H1 (cell line): ENCODE data around the gene SVIP. TPM values are rescaled to one million over a fixed set of nuclear protein-coding genes. Genes with fewer than 3 reads are reported as not detected.

Source experiments
- CTCF ChIA-PET: fragments of 300-600 bp; sonication (Branson Sonifier 250); formaldehyde crosslinking; loops from one replicate; lab custom pipeline; 2021; ENCODE audit not compliant: partially characterized antibody; lab: Charles Lee
- POLR2A ChIA-PET: fragments of 300-600 bp; sonication (Branson Sonifier 250); formaldehyde crosslinking; loops from one replicate; lab custom pipeline; 2021; ENCODE audit warnings: inconsistent platforms; ENCODE audit not compliant: partially characterized antibody; lab: Charles Lee
- DNase-seq, 2 experiments: peaks; one replicate each; pipeline versions ENCODE4 v3.0.0 to v3.0.0-alpha.2; 2010 to 2022; ENCODE audit warnings: low spot score in 2 of 2, low read depth in 1 of 2, mixed read lengths in 1 of 2
- FAIRE-seq: peaks from 2 replicates; lab custom pipeline; 2011; peaks lifted over from hg19 to GRCh38; lab: Jason Lieb, UNC
- H2AFZ ChIP-seq: 2 replicates; pipeline ENCODE4 v1.8.1; 2012; ENCODE audit warnings: low read length, inconsistent platforms
- H2AK5ac ChIP-seq: 2 replicates; pipeline ENCODE4 v1.6.1; 2013; ENCODE audit warnings: low read depth, low read length
- H2BK120ac ChIP-seq: replicated peaks from 2 replicates; pipeline ENCODE3; 2013; ENCODE audit warnings: low read depth, low read length, inconsistent platforms
- H2BK12ac ChIP-seq: 2 replicates; pipeline ENCODE4 v1.6.1; 2013; ENCODE audit warnings: low read depth, low read length
- H2BK15ac ChIP-seq: 2 replicates; pipeline ENCODE4 v1.6.1; 2013; ENCODE audit warnings: low read length
- H2BK20ac ChIP-seq: 2 replicates; pipeline ENCODE4 v1.6.1; 2013; ENCODE audit warnings: low read length
- H2BK5ac ChIP-seq: 2 replicates; pipeline ENCODE4 v1.6.1; 2013; ENCODE audit warnings: low read depth, low read length
- H3K14ac ChIP-seq: 2 replicates; pipeline ENCODE4 v1.6.1; 2013; ENCODE audit warnings: inconsistent platforms; ENCODE audit not compliant: insufficient read length
- H3K18ac ChIP-seq: 2 replicates; pipeline ENCODE4 v1.6.1; 2013; ENCODE audit warnings: low read length; ENCODE audit errors: extremely low read depth
- H3K23ac ChIP-seq: 2 replicates; pipeline ENCODE4 v1.6.1; 2013; ENCODE audit warnings: inconsistent platforms; ENCODE audit not compliant: insufficient read length
- H3K23me2 ChIP-seq: 2 replicates; pipeline ENCODE4 v1.6.1; 2013; ENCODE audit warnings: low read depth, low read length
- H3K27ac ChIP-seq: 2 replicates; pipeline ENCODE4 v1.6.1; 2011; ENCODE audit warnings: low read depth, low read length, inconsistent platforms
- H3K27me3 ChIP-seq, 4 experiments: replicated peaks in 1 of 4; 1 replicate in 1 of 4; 2 replicates in 3 of 4; pipeline versions ENCODE4 v1.6.1 to v1.8.1; 2011 to 2013; ENCODE audit warnings: low read length in 3 of 4, mild to moderate bottlenecking in 3 of 4, inconsistent platforms in 2 of 4, mixed read lengths in 2 of 4, moderate library complexity in 1 of 4; ENCODE audit not compliant: control insufficient read depth in 3 of 4, insufficient read depth in 3 of 4; ENCODE audit errors: extremely low read depth in 1 of 4
- H3K36me3 ChIP-seq, 4 experiments: 2 replicates each; pipeline versions ENCODE4 v1.6.1 to v1.8.1; 2011 to 2013; ENCODE audit warnings: mild to moderate bottlenecking in 4 of 4, low read length in 3 of 4, moderate library complexity in 2 of 4, control low read depth in 1 of 4, inconsistent platforms in 1 of 4; ENCODE audit not compliant: insufficient read depth in 4 of 4, control insufficient read depth in 2 of 4
- H3K4ac ChIP-seq: replicated peaks from 2 replicates; pipeline ENCODE3; 2013; ENCODE audit warnings: low read length, low read depth, mixed read lengths, inconsistent platforms; ENCODE audit not compliant: insufficient read length
- H3K4me1 ChIP-seq, 4 experiments: replicated peaks in 1 of 4; 1 replicate in 1 of 4; 2 replicates in 3 of 4; pipeline versions ENCODE4 v1.6.1 to v1.8.1; 2011 to 2013; ENCODE audit warnings: low read length in 3 of 4, inconsistent platforms in 2 of 4, mixed read lengths in 1 of 4; ENCODE audit not compliant: insufficient read depth in 4 of 4, control insufficient read depth in 3 of 4
- H3K4me2 ChIP-seq, 2 experiments: 2 replicates each; pipeline versions ENCODE4 v1.6.1 to v1.8.1; 2011 to 2013; ENCODE audit warnings: low read depth in 2 of 2, low read length in 2 of 2, control low read depth in 1 of 2, inconsistent platforms in 1 of 2, mild to moderate bottlenecking in 1 of 2; ENCODE audit not compliant: insufficient read depth in 1 of 2
- H3K4me3 ChIP-seq, 4 experiments: fragments of 200-600, 300-600 bp in 1 of 4; sonication (generic), shearing (Covaris generic), sonication (Bioruptor Twin) in 1 of 4; 2 replicates each; pipeline versions ENCODE4 v1.5.1 to v1.8.1; 2011 to 2016; ENCODE audit warnings: low read length in 4 of 4, low read depth in 3 of 4, control low read depth in 2 of 4, inconsistent platforms in 2 of 4, mild to moderate bottlenecking in 2 of 4, mixed read lengths in 1 of 4, moderate library complexity in 1 of 4; ENCODE audit not compliant: insufficient read depth in 2 of 4; ENCODE audit errors: extremely low read depth in 1 of 4
- H3K56ac ChIP-seq: replicated peaks from 2 replicates; pipeline ENCODE3; 2013; ENCODE audit warnings: low read depth, mild to moderate bottlenecking, mixed read lengths, low read length, inconsistent platforms; ENCODE audit not compliant: insufficient read length
- H3K79me1 ChIP-seq: 2 replicates; pipeline ENCODE4 v1.6.1; 2013; ENCODE audit warnings: low read depth, low read length, control low read depth
- H3K79me2 ChIP-seq, 2 experiments: 2 replicates each; pipeline versions ENCODE4 v1.6.1 to v1.8.1; 2012 to 2013; ENCODE audit warnings: low read length in 2 of 2, mild to moderate bottlenecking in 2 of 2, inconsistent platforms in 1 of 2; ENCODE audit not compliant: insufficient read depth in 2 of 2, control insufficient read depth in 1 of 2
- H3K9ac ChIP-seq, 4 experiments: replicated peaks in 1 of 4; 1 replicate in 1 of 4; 2 replicates in 3 of 4; pipeline versions ENCODE4 v1.6.1 to v1.8.1; 2011 to 2013; ENCODE audit warnings: low read depth in 3 of 4, low read length in 3 of 4, control low read depth in 2 of 4, mild to moderate bottlenecking in 2 of 4, moderate library complexity in 2 of 4, inconsistent platforms in 1 of 4; ENCODE audit errors: extremely low read depth in 1 of 4
- H3K9me3 ChIP-seq, 2 experiments: 2 replicates each; pipeline versions ENCODE4 v1.6.1 to v1.8.1; 2012 to 2013; ENCODE audit warnings: mild to moderate bottlenecking in 2 of 2, moderate library complexity in 2 of 2, control low read depth in 1 of 2, inconsistent platforms in 1 of 2, low read depth in 1 of 2, low read length in 1 of 2, mixed read lengths in 1 of 2; ENCODE audit not compliant: insufficient read depth in 2 of 2
- H4K20me1 ChIP-seq, 2 experiments: replicated peaks in 1 of 2; 2 replicates each; pipeline versions ENCODE3 to v1.8.1; 2011 to 2013; ENCODE audit warnings: inconsistent platforms in 2 of 2, low read length in 2 of 2, mild to moderate bottlenecking in 1 of 2; ENCODE audit not compliant: insufficient read depth in 2 of 2, control insufficient read depth in 1 of 2
- H4K5ac ChIP-seq: 2 replicates; pipeline ENCODE4 v1.6.1; 2013; ENCODE audit warnings: low read length, low read depth, mixed read lengths, inconsistent platforms; ENCODE audit not compliant: insufficient read length
- H4K8ac ChIP-seq: 2 replicates; pipeline ENCODE4 v1.8.0; 2013; ENCODE audit warnings: mild to moderate bottlenecking, moderate library complexity, low read length, inconsistent platforms; ENCODE audit not compliant: insufficient read depth; ENCODE audit errors: extremely low read depth
- H4K91ac ChIP-seq: replicated peaks from 2 replicates; pipeline ENCODE3; 2013; ENCODE audit warnings: low read length, mixed read lengths, inconsistent platforms; ENCODE audit not compliant: insufficient read length
- BRCA1 ChIP-seq: IDR thresholded peaks from 2 replicates; pipeline ENCODE4 v1.6.1; 2012; ENCODE audit warnings: low read depth, low read length, improper control_type of control experiment
- CHD1 ChIP-seq: IDR thresholded peaks from 2 replicates; pipeline ENCODE4 v1.6.1; 2012; ENCODE audit warnings: low read depth, low read length, improper control_type of control experiment
- EP300 ChIP-seq, 2 experiments: IDR thresholded peaks; 1 replicate in 1 of 2; 2 replicates in 1 of 2; pipeline ENCODE4 v1.6.1; 2011 to 2012; ENCODE audit warnings: low read depth in 2 of 2, low read length in 2 of 2, mild to moderate bottlenecking in 2 of 2, borderline replicate concordance in 1 of 2, inconsistent platforms in 1 of 2, moderate library complexity in 1 of 2
- EZH2 ChIP-seq: fragments of 200-600 bp; sonication (generic); IDR thresholded peaks from 2 replicates; pipeline ENCODE4 v1.7.1; 2012; ENCODE audit warnings: low read depth, mild to moderate bottlenecking, moderate library complexity, low read length, inconsistent platforms; ENCODE audit not compliant: severe bottlenecking
- GTF2F1 ChIP-seq: IDR thresholded peaks from 2 replicates; pipeline ENCODE4 v1.6.1; 2012; ENCODE audit warnings: low read depth, low read length, improper control_type of control experiment, borderline replicate concordance
- HDAC2 ChIP-seq, 2 experiments: fragments of 300-600 bp in 1 of 2; sonication (generic) in 1 of 2; IDR thresholded peaks; 2 replicates each; pipeline ENCODE4 v1.6.1; 2011 to 2012; ENCODE audit warnings: low read depth in 2 of 2, low read length in 2 of 2, mild to moderate bottlenecking in 2 of 2, moderate library complexity in 2 of 2, borderline replicate concordance in 1 of 2, inconsistent platforms in 1 of 2
- JUND ChIP-seq: IDR thresholded peaks from 2 replicates; pipeline ENCODE4 v1.6.1; 2011; ENCODE audit warnings: mild to moderate bottlenecking, improper control_type of control experiment, low read length
- SIX5 ChIP-seq: IDR thresholded peaks from 2 replicates; pipeline ENCODE4 v1.6.1; 2011; ENCODE audit warnings: mild to moderate bottlenecking, low read depth, low read length
- SRF ChIP-seq: IDR thresholded peaks from 2 replicates; pipeline ENCODE4 v1.6.1; 2011; ENCODE audit warnings: mild to moderate bottlenecking, low read depth, low read length, moderate library complexity
- polyA plus RNA-seq, 7 experiments: library from polyadenylated mRNA; depleted of rRNA in 3 of 7; stranded (reverse) in 5 of 7; unstranded in 2 of 7; fragments of >200 nt in 5 of 7; fragments of 200-250 nt in 2 of 7; gene quantifications; 1 replicate in 5 of 7; 2 replicates in 1 of 7; 4 replicates in 1 of 7; pipeline versions ENCODE4 v1.2.1 to v1.2.3, GENCODE V29; 2011 to 2013; ENCODE audit warnings: missing spikeins in 2 of 7, mixed read lengths in 2 of 7
- total RNA-seq: library from RNA; stranded (reverse); fragmentation: NEBNext Ultra II Directional; extraction: Animal tissue kit (Norgen Biotek cat#: 25700); gene quantifications from 2 replicates; pipeline ENCODE4 v1.2.1, GENCODE V29; 2021
- TF ChIP-seq, protein P1 (sequence below), 3 experiments: IDR thresholded peaks; 1 replicate in 2 of 3; 2 replicates in 1 of 3; pipeline versions ENCODE4 v1.5.1 to v1.6.1; 2011; ENCODE audit warnings: low read length in 3 of 3, mild to moderate bottlenecking in 3 of 3, inconsistent platforms in 2 of 3, low read depth in 1 of 3, moderate library complexity in 1 of 3; ENCODE audit not compliant: insufficient read depth in 1 of 3; ENCODE audit errors: control extremely low read depth in 1 of 3
- TF ChIP-seq, protein P2 (sequence below): IDR thresholded peaks from 2 replicates; pipeline ENCODE4 v1.6.1; 2012; ENCODE audit warnings: low read length, inconsistent platforms

The SVIP gene
- total and polyA plus RNA-seq, 2 of the 8 experiments (the other 6 are each of a cell fraction or from before 2014, with no cell fraction given): 1.2 to 11.4 TPM

DNA sequence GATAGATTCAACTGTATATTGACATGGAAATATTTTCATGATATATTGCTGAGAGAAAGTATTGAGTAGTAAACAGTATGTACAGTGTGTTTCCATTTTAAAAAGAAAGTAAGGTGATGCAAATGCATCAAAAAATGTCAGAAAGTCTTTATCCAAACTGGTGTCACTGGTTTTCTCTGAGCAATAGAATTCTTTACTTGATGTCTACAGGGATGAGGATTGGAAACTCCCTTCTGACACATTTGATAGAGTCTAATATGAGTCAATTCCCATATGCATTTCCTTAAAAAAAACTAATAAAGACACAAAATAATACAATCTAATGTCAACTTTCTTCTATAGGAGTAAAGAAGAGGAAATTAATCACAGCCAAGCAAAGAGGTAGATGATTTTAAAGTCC, 49.0 kb upstream of the SVIP start:
- Histone ChIP-seq H3K9me3 (no peaks in the 10 kb centered on the region), H2BK12ac (no peak overlapping the region), H3K27ac (no peak overlapping the region), H3K79me1 (no peaks in the 10 kb centered on the region), H4K91ac (no peak overlapping the region), H2BK5ac (no peak overlapping the region), H3K4ac (no peak overlapping the region), H3K14ac (no peak overlapping the region), H4K8ac (no peak overlapping the region), H3K56ac (no peak overlapping the region), H2AFZ (no peak overlapping the region), H4K5ac (no peak overlapping the region), H3K27me3 (no peaks in the 10 kb centered on the region), H3K23me2 (no peaks in the 10 kb centered on the region), H3K4me2 (no peak overlapping the region), H2AK5ac (no peak overlapping the region), H3K79me2 (no peaks in the 10 kb centered on the region), H3K18ac (no peak overlapping the region), H2BK20ac (no peak overlapping the region), H3K23ac (no peak overlapping the region), H2BK120ac (no peak overlapping the region), H3K9ac (no peak overlapping the region), H2BK15ac (no peak overlapping the region), H4K20me1 (no peaks in the 10 kb centered on the region), H3K4me3 (no peak overlapping the region), H3K36me3 (no peaks in the 10 kb centered on the region), H3K4me1 (no peaks in the 10 kb centered on the region)
- DNase-seq: no peak
- FAIRE-seq: no peak
- POLR2A ChIA-PET: no interaction called here
- CTCF ChIA-PET: interaction anchor here (1.8 kb wide), 1 partner anchor 18 kb away, joined by 4 read pairs; no protein-coding TSS in a partner anchor
- TF ChIP-seq, protein P1, sequence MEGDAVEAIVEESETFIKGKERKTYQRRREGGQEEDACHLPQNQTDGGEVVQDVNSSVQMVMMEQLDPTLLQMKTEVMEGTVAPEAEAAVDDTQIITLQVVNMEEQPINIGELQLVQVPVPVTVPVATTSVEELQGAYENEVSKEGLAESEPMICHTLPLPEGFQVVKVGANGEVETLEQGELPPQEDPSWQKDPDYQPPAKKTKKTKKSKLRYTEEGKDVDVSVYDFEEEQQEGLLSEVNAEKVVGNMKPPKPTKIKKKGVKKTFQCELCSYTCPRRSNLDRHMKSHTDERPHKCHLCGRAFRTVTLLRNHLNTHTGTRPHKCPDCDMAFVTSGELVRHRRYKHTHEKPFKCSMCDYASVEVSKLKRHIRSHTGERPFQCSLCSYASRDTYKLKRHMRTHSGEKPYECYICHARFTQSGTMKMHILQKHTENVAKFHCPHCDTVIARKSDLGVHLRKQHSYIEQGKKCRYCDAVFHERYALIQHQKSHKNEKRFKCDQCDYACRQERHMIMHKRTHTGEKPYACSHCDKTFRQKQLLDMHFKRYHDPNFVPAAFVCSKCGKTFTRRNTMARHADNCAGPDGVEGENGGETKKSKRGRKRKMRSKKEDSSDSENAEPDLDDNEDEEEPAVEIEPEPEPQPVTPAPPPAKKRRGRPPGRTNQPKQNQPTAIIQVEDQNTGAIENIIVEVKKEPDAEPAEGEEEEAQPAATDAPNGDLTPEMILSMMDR (IDR thresholded peaks at IDR 0.05; ENCODE audit: control extremely low read depth in 1 of 3, insufficient read depth in 1 of 3, low read depth in 1 of 3, low read length in 3 of 3): no peak
- TF ChIP-seq, protein P2, sequence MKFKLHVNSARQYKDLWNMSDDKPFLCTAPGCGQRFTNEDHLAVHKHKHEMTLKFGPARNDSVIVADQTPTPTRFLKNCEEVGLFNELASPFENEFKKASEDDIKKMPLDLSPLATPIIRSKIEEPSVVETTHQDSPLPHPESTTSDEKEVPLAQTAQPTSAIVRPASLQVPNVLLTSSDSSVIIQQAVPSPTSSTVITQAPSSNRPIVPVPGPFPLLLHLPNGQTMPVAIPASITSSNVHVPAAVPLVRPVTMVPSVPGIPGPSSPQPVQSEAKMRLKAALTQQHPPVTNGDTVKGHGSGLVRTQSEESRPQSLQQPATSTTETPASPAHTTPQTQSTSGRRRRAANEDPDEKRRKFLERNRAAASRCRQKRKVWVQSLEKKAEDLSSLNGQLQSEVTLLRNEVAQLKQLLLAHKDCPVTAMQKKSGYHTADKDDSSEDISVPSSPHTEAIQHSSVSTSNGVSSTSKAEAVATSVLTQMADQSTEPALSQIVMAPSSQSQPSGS: no peak
- TF ChIP-seq SRF (no peak), BRCA1 (no peak), EZH2 (no peak), SIX5 (no peak), EP300 (IDR thresholded peaks at IDR 0.05; ENCODE audit: borderline replicate concordance in 1 of 2, low read depth in 2 of 2, low read length in 2 of 2) (no peak), HDAC2 (IDR thresholded peaks at IDR 0.05; ENCODE audit: borderline replicate concordance in 1 of 2, low read depth in 2 of 2, low read length in 2 of 2) (no peak), CHD1 (no peak), GTF2F1 (no peak), JUND (no peak)
